Renal pelvis (tissue), 4 donors: ENCODE results near the gene GATB. TPM values are rescaled to one million over a fixed set of nuclear protein-coding genes. Genes with fewer than 3 reads are reported as not detected.
"Not testable (repeated sequence)": the region's sequence is repeated elsewhere in the genome, so short reads cannot be mapped to it uniquely, and the experiment has no call there.

Experiments
- DNase-seq: peaks from one replicate; pipeline ENCODE4 v3.0.0-alpha.2; 2013
- polyA plus RNA-seq, 3 donors: library from polyadenylated mRNA; unstranded; fragments of 120-200 nt; gene quantifications; one replicate each; pipeline ENCODE4 v1.2.1, GENCODE V29; 2013; ENCODE audit not compliant: insufficient read length in 3 of 3

The GATB gene
- polyA plus RNA-seq, 3 donors = 32.3 to 37.8 (median 34.6) TPM

GRCh38 chr4:151743128-151743854, 17.5 kb downstream of the GATB start:
- DNase-seq = no peak

- no peak for DNase-seq
Observed at GRCh38 chr4:151738720-151739517, 21.9 kb downstream of the GATB start.

- DNase-seq = not testable (repeated sequence)
Observed at GRCh38 chr4:151736852-151737251, 24.0 kb downstream of the GATB start.

- no peak for DNase-seq
Observed at GRCh38 chr4:151736361-151736760, 24.4 kb downstream of the GATB start.

GRCh38 chr4:151731670-151732069, 29.1 kb downstream of the GATB start:
- not testable (repeated sequence) for DNase-seq

GRCh38 chr4:151729731-151730559, 30.9 kb downstream of the GATB start:
- no peak for DNase-seq

GRCh38 chr4:151728679-151729078, 32.1 kb downstream of the GATB start:
- DNase-seq = no peak

GRCh38 chr4:151728006-151728405, 32.8 kb downstream of the GATB start:
- no peak for DNase-seq

- DNase-seq = no peak
Observed at GRCh38 chr4:151727365-151727764, 33.4 kb downstream of the GATB start.

GRCh38 chr4:151725087-151725486, 35.7 kb downstream of the GATB start:
- no peak for DNase-seq

- no peak for DNase-seq
Observed at GRCh38 chr4:151721916-151722315, 38.9 kb downstream of the GATB start.

GRCh38 chr4:151721466-151721865, 39.3 kb downstream of the GATB start:
- no peak for DNase-seq

GRCh38 chr4:151719956-151720334, 40.9 kb downstream of the GATB start:
- DNase-seq = no peak

- no peak for DNase-seq
Observed at GRCh38 chr4:151718984-151719955, 41.5 kb downstream of the GATB start.

GRCh38 chr4:151717909-151718628, 42.7 kb downstream of the GATB start:
- no peak for DNase-seq

GRCh38 chr4:151717314-151717713, 43.5 kb downstream of the GATB start:
- DNase-seq = no peak

GRCh38 chr4:151716324-151716723, 44.5 kb downstream of the GATB start:
- no peak for DNase-seq

GRCh38 chr4:151715881-151716280, 44.9 kb downstream of the GATB start:
- no peak for DNase-seq

- no peak for DNase-seq
Observed at GRCh38 chr4:151712777-151713176, 48.0 kb downstream of the GATB start.

GRCh38 chr4:151711646-151712045, 49.2 kb downstream of the GATB start:
- no peak for DNase-seq

GRCh38 chr4:151709587-151709986, 51.2 kb downstream of the GATB start:
- no peak for DNase-seq
